IPS-NIHi7 (cell line): ENCODE measurements around the gene MRLN.
A peak's percentile ranks its signal among the peaks of the same experiment; 100 is the strongest.

Source experiments
- DNase-seq: peaks from one replicate; pipeline ENCODE4 v3.0.0; 2012; ENCODE audit warnings: mixed read lengths; ENCODE audit errors: extremely low spot score

The MRLN gene

GRCh38 chr10:59705931-59706330 is 47.3 kb downstream of the MRLN start:
- DNase-seq, result no peak

GRCh38 chr10:59704630-59705029 is 48.6 kb downstream of the MRLN start:
- no peak for DNase-seq

- DNase-seq, result no peak
Observed at GRCh38 chr10:59702347-59702746, 50.9 kb downstream of the MRLN start.

- peak; percentile 57 for DNase-seq
Observed at GRCh38 chr10:59700709-59701108, 52.5 kb downstream of the MRLN start.

GRCh38 chr10:59698326-59698725 is 54.9 kb downstream of the MRLN start:
- DNase-seq, result no peak

- no peak for DNase-seq
Observed at GRCh38 chr10:59695637-59696036, 57.6 kb downstream of the MRLN start.

- DNase-seq, result no peak
Observed at GRCh38 chr10:59694936-59695335, 58.3 kb downstream of the MRLN start.

GRCh38 chr10:59692113-59692512 is 61.1 kb downstream of the MRLN start:
- DNase-seq, result no peak

GRCh38 chr10:59688921-59689351 is 64.3 kb downstream of the MRLN start:
- no peak for DNase-seq

- no peak for DNase-seq
Observed at GRCh38 chr10:59687657-59688056, 65.6 kb downstream of the MRLN start.
